Stimulated activated CD4-positive, alpha-beta T cell treated with anti-CD3 and anti-CD28 coated beads, Interleukin-2, amount 100 ng/mL, for 48 hours (primary cell): ENCODE results near the gene MMP12.

ENCODE experiments used
- DNase-seq, 2 donors: peaks; one replicate each; pipeline ENCODE4 v3.0.0-alpha.2; 2020

MMP12 gene

GRCh38 chr11:102849311-102849710 lies 25.5 kb downstream of the MMP12 start:
- no peak for DNase-seq

- no peak for DNase-seq
These were observed 28.5 kb downstream of the MMP12 start for GRCh38 chr11:102846292-102846691.

- no peak for DNase-seq
These were observed 31.3 kb downstream of the MMP12 start, which contains the start of gene MMP3 for GRCh38 chr11:102843489-102843888. TSS of gene MMP3 (minus strand) at chr11:102843609. CDS start at chr11:102843546, 63 bp downstream.

GRCh38 chr11:102842930-102843329 lies 31.9 kb downstream of the MMP12 start:
- no peak for DNase-seq

GRCh38 chr11:102840018-102840417 lies 34.8 kb downstream of the MMP12 start:
- DNase-seq, result no peak

- no peak for DNase-seq
These were observed 37.1 kb downstream of the MMP12 start for GRCh38 chr11:102837646-102838045.

- DNase-seq, result no peak
These were observed 37.6 kb downstream of the MMP12 start for GRCh38 chr11:102837156-102837555.

- DNase-seq, result no peak
These were observed 38.4 kb downstream of the MMP12 start for GRCh38 chr11:102836290-102836875.

GRCh38 chr11:102833731-102834130 lies 41.1 kb downstream of the MMP12 start:
- no peak for DNase-seq

- no peak for DNase-seq
These were observed 42.2 kb downstream of the MMP12 start for GRCh38 chr11:102832612-102833011.

- no peak for DNase-seq
These were observed 43.0 kb downstream of the MMP12 start for GRCh38 chr11:102831489-102832440.

- DNase-seq, result no peak
These were observed 43.7 kb downstream of the MMP12 start for GRCh38 chr11:102831128-102831488.

GRCh38 chr11:102830001-102830727 lies 44.6 kb downstream of the MMP12 start:
- no peak for DNase-seq

- DNase-seq, result no peak
These were observed 45.3 kb downstream of the MMP12 start for GRCh38 chr11:102829316-102830000.

- no peak for DNase-seq
These were observed 50.2 kb downstream of the MMP12 start for GRCh38 chr11:102824556-102824955.

GRCh38 chr11:102819491-102819890 lies 55.3 kb downstream of the MMP12 start:
- DNase-seq, result no peak

- DNase-seq, result no peak
These were observed 61.3 kb downstream of the MMP12 start for GRCh38 chr11:102813484-102813883.
